HepG2 (cell line): ENCODE measurements around the gene ADPRS. TPM values are rescaled to one million over a fixed set of nuclear protein-coding genes. Genes with fewer than 3 reads are reported as not detected.
A peak's percentile ranks its signal among the peaks of the same experiment; 100 is the strongest.

Experiments used
- HNF4G ChIP-seq, 2 experiments: sonication (generic) in 1 of 2; formaldehyde crosslinking in 1 of 2; IDR thresholded peaks; 2 replicates each; pipeline versions ENCODE4 v1.4.0 to v1.6.1; 2011 to 2020; ENCODE audit warnings: borderline replicate concordance in 2 of 2, low read depth in 2 of 2, mild to moderate bottlenecking in 2 of 2, low read length in 1 of 2, missing genetic modification reagents in 1 of 2, moderate library complexity in 1 of 2
- MAFK ChIP-seq, 2 experiments: IDR thresholded peaks in 1 of 2; conservative IDR thresholded peaks in 1 of 2; 2 replicates each; pipeline ENCODE4 v1.6.1; 2011; ENCODE audit warnings: improper control_type of control experiment in 2 of 2, low read length in 2 of 2
- MXD4 ChIP-seq: IDR thresholded peaks from 2 replicates; pipeline ENCODE4 v1.6.1; 2016; ENCODE audit warnings: mild to moderate bottlenecking, missing biosample characterization, missing genetic modification reagents
- NR1H2 ChIP-seq: sonication (generic); formaldehyde crosslinking; IDR thresholded peaks from 2 replicates; pipeline ENCODE4 v1.8.1; 2022; ENCODE audit warnings: low read depth, missing genetic modification reagents, borderline replicate concordance
- PHB2 ChIP-seq: fragments of 450-650 bp; IDR thresholded peaks from 2 replicates; pipeline ENCODE4 v1.6.1; 2018; ENCODE audit not compliant: partially characterized antibody
- RARG ChIP-seq: sonication (generic); formaldehyde crosslinking; IDR thresholded peaks from 2 replicates; pipeline ENCODE4 v1.4.0; 2020; ENCODE audit warnings: low read depth, mild to moderate bottlenecking, missing genetic modification reagents
- RELA ChIP-seq: sonication (generic); formaldehyde crosslinking; IDR thresholded peaks from 2 replicates; pipeline ENCODE4 v1.4.0; 2020; ENCODE audit warnings: missing genetic modification reagents
- SP5 ChIP-seq: IDR thresholded peaks from 2 replicates; pipeline ENCODE4 v1.6.1; 2016; ENCODE audit warnings: low read depth, borderline replicate concordance
- SRSF4 ChIP-seq: fragments of 200-400 bp; formaldehyde crosslinking; IDR thresholded peaks from one replicate; pipeline ENCODE4 v1.6.1; 2018; ENCODE audit warnings: mild to moderate bottlenecking, low read depth, low read length, moderate library complexity; ENCODE audit not compliant: poor library complexity, severe bottlenecking
- TP53 ChIP-seq: sonication (generic); formaldehyde crosslinking; conservative IDR thresholded peaks from 2 replicates; pipeline ENCODE4 v1.4.0; 2020; ENCODE audit warnings: missing genetic modification reagents
- ZFP36 ChIP-seq: fragments of 150-350 bp; IDR thresholded peaks from 2 replicates; pipeline ENCODE4 v1.6.1; 2018; ENCODE audit warnings: borderline replicate concordance, low read length, low read depth; ENCODE audit not compliant: partially characterized antibody
- ZKSCAN5 ChIP-seq: sonication (generic); formaldehyde crosslinking; IDR thresholded peaks from 2 replicates; pipeline ENCODE4 v1.5.1; 2020; ENCODE audit warnings: mild to moderate bottlenecking, missing genetic modification reagents
- ZNF317 ChIP-seq: sonication (generic); formaldehyde crosslinking; IDR thresholded peaks from 2 replicates; pipeline ENCODE4 v1.5.0; 2020; ENCODE audit warnings: mild to moderate bottlenecking, missing genetic modification reagents
- ZNF337 ChIP-seq: sonication (generic); formaldehyde crosslinking; IDR thresholded peaks from 2 replicates; pipeline ENCODE4 v1.5.1; 2020; ENCODE audit warnings: missing genetic modification reagents, low read depth, mild to moderate bottlenecking, borderline replicate concordance
- ZNF512 ChIP-seq: sonication (generic); formaldehyde crosslinking; IDR thresholded peaks from 2 replicates; pipeline ENCODE4 v1.4.0; 2020; ENCODE audit warnings: mild to moderate bottlenecking, missing genetic modification reagents
- ZNF589 ChIP-seq: sonication (generic); formaldehyde crosslinking; conservative IDR thresholded peaks from 2 replicates; pipeline ENCODE4 v1.8.0; 2022; ENCODE audit warnings: mild to moderate bottlenecking, moderate library complexity, missing genetic modification reagents
- polyA plus RNA-seq, 8 experiments: library from polyadenylated mRNA; depleted of rRNA in 3 of 8; stranded (reverse) in 7 of 8; unstranded in 1 of 8; fragments of >200 nt; fragmentation: Illumina TruSeq in 4 of 8; extraction: Trizol in 4 of 8; gene quantifications; 2 replicates each; pipeline versions ENCODE4 v1.2.1 to v1.2.3, GENCODE V29; 2011 to 2016; ENCODE audit warnings: low read depth in 4 of 8, missing spikeins in 1 of 8, mixed read lengths in 1 of 8; ENCODE audit not compliant: insufficient read depth in 1 of 8
- total RNA-seq, 5 experiments: library from RNA; depleted of rRNA; stranded (reverse); fragments of >200 nt; fragmentation: Illumina TruSeq; extraction: Trizol; gene quantifications; 2 replicates each; pipeline ENCODE4 v1.2.3, GENCODE V29; 2016; ENCODE audit warnings: low read depth in 1 of 5
- TF ChIP-seq, protein P1 (sequence below): fragments of 450-650 bp; IDR thresholded peaks from 2 replicates; pipeline ENCODE4 v1.6.1; 2017
- TF ChIP-seq, protein P2 (sequence below): conservative IDR thresholded peaks from 2 replicates; pipeline ENCODE4 v1.6.1; 2018; ENCODE audit warnings: missing genetic modification reagents
- TF ChIP-seq, protein P3 (sequence below): sonication (generic); formaldehyde crosslinking; IDR thresholded peaks from 2 replicates; pipeline ENCODE4 v1.9.0; 2021; ENCODE audit warnings: missing genetic modification reagents, borderline replicate concordance

The ADPRS gene
- total and polyA plus RNA-seq, 2 of the 13 experiments (the other 11 are each of a cell fraction or from before 2014, with no cell fraction given): 30.6 to 36.4 TPM

- TF ChIP-seq SP5 (peak; percentile 81), ZKSCAN5 (no peak), PHB2 (no peak), HNF4G (IDR thresholded peaks at IDR 0.05; ENCODE audit: borderline replicate concordance, low read depth, low read length) (no peak), HNF4G (CRISPR knock-in tag; IDR thresholded peaks at IDR 0.05; ENCODE audit: borderline replicate concordance, low read depth) (peak; percentile 87), RELA (CRISPR knock-in tag) (peak; percentile 89), RARG (CRISPR knock-in tag) (no peak), MXD4 (CRISPR knock-in tag) (peak; percentile 85), SRSF4 (no peak), ZNF317 (CRISPR knock-in tag) (0 out of 2 replicates have a peak, but pooled peaks have one; percentile 58), TP53 (no peak), ZNF337 (no peak), ZNF589 (CRISPR knock-in tag) (0 out of 2 replicates have a peak, but pooled peaks have one; percentile 68), ZFP36 (no peak), NR1H2 (CRISPR knock-in tag) (peak; percentile 50; the same call in 1 of the 2 replicates), ZNF512 (CRISPR knock-in tag) (peak; percentile 39; the same call in 1 of the 2 replicates), MAFK (conservative IDR thresholded peaks at IDR 0.05 in 1 of 2, IDR thresholded peaks at IDR 0.05 in 1 of 2; ENCODE audit: low read length in 2 of 2) (no peak)
- TF ChIP-seq, protein P1, sequence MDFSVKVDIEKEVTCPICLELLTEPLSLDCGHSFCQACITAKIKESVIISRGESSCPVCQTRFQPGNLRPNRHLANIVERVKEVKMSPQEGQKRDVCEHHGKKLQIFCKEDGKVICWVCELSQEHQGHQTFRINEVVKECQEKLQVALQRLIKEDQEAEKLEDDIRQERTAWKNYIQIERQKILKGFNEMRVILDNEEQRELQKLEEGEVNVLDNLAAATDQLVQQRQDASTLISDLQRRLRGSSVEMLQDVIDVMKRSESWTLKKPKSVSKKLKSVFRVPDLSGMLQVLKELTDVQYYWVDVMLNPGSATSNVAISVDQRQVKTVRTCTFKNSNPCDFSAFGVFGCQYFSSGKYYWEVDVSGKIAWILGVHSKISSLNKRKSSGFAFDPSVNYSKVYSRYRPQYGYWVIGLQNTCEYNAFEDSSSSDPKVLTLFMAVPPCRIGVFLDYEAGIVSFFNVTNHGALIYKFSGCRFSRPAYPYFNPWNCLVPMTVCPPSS: no peak
- TF ChIP-seq, protein P2, sequence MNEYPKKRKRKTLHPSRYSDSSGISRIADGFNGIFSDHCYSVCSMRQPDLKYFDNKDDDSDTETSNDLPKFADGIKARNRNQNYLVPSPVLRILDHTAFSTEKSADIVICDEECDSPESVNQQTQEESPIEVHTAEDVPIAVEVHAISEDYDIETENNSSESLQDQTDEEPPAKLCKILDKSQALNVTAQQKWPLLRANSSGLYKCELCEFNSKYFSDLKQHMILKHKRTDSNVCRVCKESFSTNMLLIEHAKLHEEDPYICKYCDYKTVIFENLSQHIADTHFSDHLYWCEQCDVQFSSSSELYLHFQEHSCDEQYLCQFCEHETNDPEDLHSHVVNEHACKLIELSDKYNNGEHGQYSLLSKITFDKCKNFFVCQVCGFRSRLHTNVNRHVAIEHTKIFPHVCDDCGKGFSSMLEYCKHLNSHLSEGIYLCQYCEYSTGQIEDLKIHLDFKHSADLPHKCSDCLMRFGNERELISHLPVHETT: peak; percentile 88
- TF ChIP-seq, protein P3, sequence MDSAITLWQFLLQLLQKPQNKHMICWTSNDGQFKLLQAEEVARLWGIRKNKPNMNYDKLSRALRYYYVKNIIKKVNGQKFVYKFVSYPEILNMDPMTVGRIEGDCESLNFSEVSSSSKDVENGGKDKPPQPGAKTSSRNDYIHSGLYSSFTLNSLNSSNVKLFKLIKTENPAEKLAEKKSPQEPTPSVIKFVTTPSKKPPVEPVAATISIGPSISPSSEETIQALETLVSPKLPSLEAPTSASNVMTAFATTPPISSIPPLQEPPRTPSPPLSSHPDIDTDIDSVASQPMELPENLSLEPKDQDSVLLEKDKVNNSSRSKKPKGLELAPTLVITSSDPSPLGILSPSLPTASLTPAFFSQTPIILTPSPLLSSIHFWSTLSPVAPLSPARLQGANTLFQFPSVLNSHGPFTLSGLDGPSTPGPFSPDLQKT (CRISPR knock-in tag): no peak
These were observed at the start of gene ADPRS (continued) for GRCh38 chr1:36088577-36089392.
